GM19395 (cell line): Measurements from ENCODE around the gene DCHS1.
"Not testable (repeated sequence)": the region's sequence is repeated elsewhere in the genome, so short reads cannot be mapped to it uniquely, and the experiment has no call there.

Experiments used
- ATAC-seq: cut with Tn5 transposase; IDR thresholded peaks from one replicate; pipeline ENCODE4 v1.9.1; 2021; ENCODE audit warnings: mild to moderate bottlenecking, moderate library complexity; ENCODE audit not compliant: unreplicated experiment

The DCHS1 gene

DNA sequence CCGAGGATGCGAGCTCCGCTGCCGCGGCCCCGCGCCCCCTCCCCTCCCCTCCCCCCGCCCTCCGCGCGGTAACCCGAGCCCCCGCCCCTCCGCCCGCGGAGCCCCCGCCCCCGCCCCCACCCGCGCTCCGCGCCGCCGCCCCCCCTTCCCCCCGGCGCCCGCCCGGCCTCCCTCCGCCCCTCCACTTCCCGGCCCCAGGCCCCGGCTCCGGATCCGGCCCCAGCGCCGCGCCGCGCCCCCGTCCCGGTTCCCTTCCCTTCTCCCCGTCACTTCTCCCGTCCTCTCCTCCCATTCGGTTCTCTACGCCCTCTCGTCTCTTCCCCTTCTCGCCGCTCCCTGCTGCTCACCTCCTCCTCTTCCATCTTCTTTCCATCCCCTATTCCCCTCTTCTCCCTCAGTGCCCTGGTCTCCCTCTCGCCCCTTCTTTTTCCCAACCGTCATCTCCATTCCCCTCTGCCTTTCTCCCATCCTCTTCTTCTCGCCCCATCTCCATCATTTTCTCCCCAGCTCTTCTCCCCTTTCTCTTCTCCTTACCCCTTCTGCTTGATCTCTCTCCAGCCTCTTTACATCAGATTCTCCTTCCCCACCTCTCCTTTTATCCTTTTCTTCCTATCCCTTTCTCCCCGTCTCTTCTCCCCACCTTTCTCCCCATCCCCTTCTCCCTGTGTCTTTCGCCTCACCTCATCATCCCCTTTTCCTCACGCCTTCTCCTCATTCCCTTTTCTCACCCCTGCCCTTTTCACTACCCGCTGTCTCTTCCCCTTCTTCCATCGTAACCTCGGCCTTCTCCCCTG is at the start of gene DCHS1:
DCHS1 (minus strand) TSS at position 20 of the 794 bp plus-strand sequence. CDS start 14,196 bp downstream, outside the sequence.
- no peak for ATAC-seq

DNA sequence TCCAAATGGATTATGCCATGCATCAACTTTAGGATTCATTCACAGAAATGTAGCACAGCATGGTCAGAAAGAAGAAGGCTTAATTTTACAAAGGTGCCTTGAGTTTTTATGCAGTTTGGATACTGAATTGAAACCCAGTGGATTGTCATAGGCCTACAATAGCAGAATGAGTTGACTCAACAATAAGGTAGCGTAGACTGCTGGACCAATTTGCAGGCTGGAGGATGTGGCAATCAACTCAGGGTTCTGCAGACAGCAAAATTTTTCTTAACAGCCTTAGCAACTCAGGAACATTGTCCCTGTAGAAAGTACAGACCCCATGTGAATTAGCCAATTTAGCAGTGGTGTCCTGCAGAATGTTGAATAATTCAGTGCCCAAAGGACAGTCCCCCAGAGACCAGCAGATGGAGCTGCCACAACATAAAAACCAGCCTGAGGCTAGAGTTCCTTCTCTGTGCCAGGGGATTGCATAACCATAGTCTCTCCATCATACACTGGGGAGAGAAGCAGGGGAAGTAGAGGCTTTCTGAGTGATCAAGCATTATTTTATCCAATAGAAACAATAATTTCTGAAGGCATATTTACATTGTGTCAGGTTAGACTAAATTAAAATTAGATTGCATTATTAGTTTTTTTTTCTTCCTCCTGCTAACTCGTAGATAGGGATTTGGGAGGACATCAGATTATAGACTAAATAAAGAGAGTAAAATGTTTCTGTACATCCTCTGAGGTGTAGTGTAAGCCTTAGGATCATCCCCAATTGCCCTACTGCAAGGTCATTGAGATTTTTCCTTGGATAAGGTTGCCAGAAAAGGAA is 47.8 kb upstream of the DCHS1 start:
- no peak for ATAC-seq

GRCh38 chr11:6701955-6702354 is 46.3 kb upstream of the DCHS1 start:
- not testable (repeated sequence) for ATAC-seq

GRCh38 chr11:6695377-6695776 is 39.8 kb upstream of the DCHS1 start:
- no peak for ATAC-seq

- no peak for ATAC-seq
Observed at GRCh38 chr11:6694229-6694535, 38.6 kb upstream of the DCHS1 start.

DNA sequence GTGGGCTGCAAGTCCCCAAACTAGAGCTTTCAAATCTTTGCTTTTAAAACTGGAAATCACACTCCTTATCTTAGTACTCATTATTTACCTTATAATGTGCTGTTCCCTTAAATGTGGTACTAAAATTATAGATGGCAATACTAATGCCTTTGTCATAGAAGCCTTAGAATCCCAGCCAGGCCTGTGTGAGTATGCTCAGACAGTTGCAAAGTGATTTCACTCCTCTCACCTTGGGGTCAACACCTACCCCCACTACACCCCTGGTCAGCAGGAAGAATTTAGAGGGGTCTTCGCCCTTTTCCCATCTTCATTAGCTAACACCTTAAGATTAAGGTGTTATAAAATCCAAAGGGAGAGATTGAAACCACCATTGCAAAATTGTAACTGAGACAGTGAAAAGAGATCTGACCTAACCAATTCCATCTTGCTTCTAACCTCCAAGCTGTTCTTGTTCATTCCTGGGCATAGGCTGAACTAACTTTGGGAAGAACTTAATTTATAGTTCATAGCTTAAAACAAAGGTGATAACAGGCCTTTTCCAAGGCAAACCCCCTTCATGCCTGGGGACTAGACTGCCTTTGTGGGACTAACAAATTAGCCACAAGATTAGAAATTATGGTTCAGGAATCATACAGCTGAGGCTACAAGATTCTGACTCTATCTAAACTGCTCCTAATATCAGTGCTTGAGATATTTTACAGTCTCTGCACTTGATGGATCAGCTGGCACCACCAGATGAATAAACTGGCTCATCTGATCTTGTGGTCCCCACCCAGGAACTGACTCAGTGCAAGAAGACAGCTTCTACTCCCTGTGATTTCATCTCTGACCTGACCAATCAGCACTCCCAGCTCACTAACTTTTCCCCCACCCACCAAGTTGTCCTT is 38.0 kb upstream of the DCHS1 start:
- no peak for ATAC-seq

- no peak for ATAC-seq
Observed at GRCh38 chr11:6692128-6692527, 36.5 kb upstream of the DCHS1 start.

GRCh38 chr11:6690431-6691132 is 35.0 kb upstream of the DCHS1 start:
- ATAC-seq, result not testable (repeated sequence)

- no peak for ATAC-seq
Observed at GRCh38 chr11:6687876-6688275, 32.3 kb upstream of the DCHS1 start.

DNA sequence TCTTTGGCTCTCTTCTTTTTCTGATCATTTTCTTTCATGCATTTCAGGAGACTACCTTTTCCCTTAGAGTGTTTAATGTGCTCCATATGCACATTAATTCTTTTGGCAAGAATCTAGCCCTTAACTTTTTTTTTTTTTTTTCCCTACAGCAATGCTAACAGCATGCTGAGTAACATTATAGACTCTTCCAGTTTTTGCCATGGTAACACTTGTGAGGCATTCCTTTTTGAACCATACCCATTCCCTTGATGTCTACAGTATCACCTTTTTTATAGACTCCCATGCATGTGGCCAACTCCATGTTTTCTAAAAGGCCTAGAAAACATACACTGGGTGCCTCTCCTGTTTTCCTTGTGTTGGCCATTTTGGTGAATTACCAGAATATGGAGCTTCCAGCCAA is 30.4 kb upstream of the DCHS1 start:
- ATAC-seq, result no peak

DNA sequence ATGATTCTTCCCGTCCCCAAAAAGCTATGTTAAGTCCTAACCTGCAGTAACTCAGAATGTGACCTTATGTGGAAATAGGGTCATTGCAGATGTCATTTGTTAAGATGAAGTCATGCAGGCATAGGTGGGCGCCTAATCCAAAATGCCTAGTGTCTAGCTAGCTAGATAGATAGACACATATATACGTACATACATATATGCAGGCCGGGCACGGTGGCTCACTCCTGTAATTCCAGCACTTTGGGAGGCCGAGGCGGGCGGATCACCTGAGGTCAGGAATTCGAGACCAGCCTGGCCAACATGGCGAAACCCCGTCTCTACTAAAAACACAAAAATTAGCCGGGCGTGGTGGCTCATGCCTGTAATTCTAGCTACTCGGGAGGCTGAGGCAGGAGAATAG is 28.5 kb upstream of the DCHS1 start:
- ATAC-seq, result not testable (repeated sequence)

- ATAC-seq, result peak; percentile 95
Observed at GRCh38 chr11:6682936-6683861, 27.6 kb upstream of the DCHS1 start, which contains the start of gene MRPL17. MRPL17 (minus strand) TSS chr11:6683340; CDS start chr11:6683296, 44 bp downstream.

GRCh38 chr11:6682591-6682935 is 27.0 kb upstream of the DCHS1 start:
- peak; percentile 7 for ATAC-seq

DNA sequence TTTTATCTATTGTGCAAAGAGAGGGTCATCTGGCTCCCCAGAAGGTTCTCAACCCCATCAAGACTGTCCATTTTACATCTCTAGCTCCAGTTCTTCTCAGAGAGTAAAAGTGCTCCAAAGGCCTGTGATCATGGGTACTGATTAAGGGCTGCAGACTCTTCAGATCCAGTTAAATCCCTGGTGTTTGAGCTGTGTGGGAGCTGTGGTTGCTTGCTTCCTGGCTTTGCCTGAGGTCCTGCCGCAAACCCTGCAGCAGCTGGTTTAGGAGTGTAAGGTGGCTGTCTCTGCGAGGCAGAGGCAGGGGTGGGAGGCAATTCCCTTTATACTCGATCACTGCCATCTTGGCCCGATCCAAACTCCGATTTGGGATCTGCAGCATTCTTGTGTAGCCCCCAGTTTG is 26.3 kb upstream of the DCHS1 start:
- no peak for ATAC-seq

DNA sequence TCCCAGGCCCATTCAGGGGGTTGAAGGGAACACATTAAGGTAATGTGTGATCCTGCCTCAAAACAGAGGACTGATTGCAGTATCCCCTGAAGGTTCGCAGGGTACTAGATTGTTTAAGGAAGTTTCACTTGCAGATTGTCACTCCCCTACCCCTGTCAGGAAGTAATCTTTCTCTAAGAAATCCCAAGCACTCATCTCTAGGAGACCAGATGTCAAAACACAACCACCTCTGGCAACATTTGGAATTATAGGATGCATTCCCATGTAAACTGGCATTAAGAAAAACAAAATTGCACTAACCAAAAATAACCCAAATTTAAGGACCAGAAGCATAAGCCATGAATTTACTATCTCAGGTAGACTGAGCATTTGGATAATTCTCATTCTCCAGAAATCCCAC is 25.9 kb upstream of the DCHS1 start:
- no peak for ATAC-seq

DNA sequence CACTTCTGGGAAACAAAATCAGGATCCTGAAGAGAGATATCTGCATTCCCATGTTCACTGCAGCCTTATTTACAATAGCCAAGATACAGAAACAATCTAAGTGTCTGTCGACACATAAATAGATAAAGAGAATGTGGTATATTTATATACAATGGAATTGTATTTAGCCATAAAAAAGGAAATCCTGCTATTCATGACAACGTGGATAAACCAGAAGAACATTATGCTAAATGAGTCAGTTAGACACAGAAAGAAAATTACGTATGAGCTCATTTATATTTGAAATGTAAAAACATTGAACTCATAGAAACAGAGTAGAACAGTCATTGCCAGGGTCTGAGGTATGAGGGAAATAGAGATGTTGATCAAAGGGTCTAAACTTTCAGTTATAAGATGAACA is 21.4 kb upstream of the DCHS1 start:
- no peak for ATAC-seq

- no peak for ATAC-seq
Observed at GRCh38 chr11:6674862-6675261, 19.3 kb upstream of the DCHS1 start.

- ATAC-seq, result no peak
Observed at GRCh38 chr11:6674219-6674597, 18.6 kb upstream of the DCHS1 start.

- ATAC-seq, result no peak
Observed at GRCh38 chr11:6673523-6674218, 18.1 kb upstream of the DCHS1 start.
